Peyer's patch (tissue), 4 donors: ENCODE data around the gene DAPK1. TPM values are rescaled to one million over a fixed set of nuclear protein-coding genes. Genes with fewer than 3 reads are reported as not detected.

ENCODE experiments used
- DNase-seq, 3 donors: peaks; one replicate each; pipeline ENCODE4 v3.0.0-alpha.2; 2017 to 2019
- H3K27ac ChIP-seq, 4 donors: fragments of 200-600 bp; sonication (generic); one replicate each; pipeline ENCODE4 v1.5.1; 2016 to 2019
- H3K27me3 ChIP-seq, 2 donors: fragments of 200-600 bp; sonication (generic); one replicate each; pipeline ENCODE4 v1.5.1; 2019
- H3K36me3 ChIP-seq, 3 donors: fragments of 200-600 bp; sonication (generic); one replicate each; pipeline ENCODE4 v1.5.1; 2016 to 2019
- H3K4me1 ChIP-seq, 4 donors: fragments of 200-600 bp; sonication (generic); one replicate each; pipeline ENCODE4 v1.5.1; 2016 to 2019
- H3K4me3 ChIP-seq, 4 donors: fragments of 200-600 bp; sonication (generic); 1 replicate in 3 of 4; 2 replicates in 1 of 4; pipeline ENCODE4 v1.5.1; 2016 to 2019; ENCODE audit warnings: mild to moderate bottlenecking in 1 of 4
- H3K9me3 ChIP-seq, 4 donors: fragments of 200-600 bp; sonication (generic); one replicate each; pipeline ENCODE4 v1.5.1; 2016 to 2019; ENCODE audit warnings: mild to moderate bottlenecking in 1 of 4
- CTCF ChIP-seq, 6 experiments: fragments of 450-650 bp in 4 of 6; fragments of 200-600 bp in 2 of 6; sonication (generic) in 1 of 6; IDR thresholded peaks; one replicate each; pipeline ENCODE4 v1.5.1; 2017 to 2019; ENCODE audit warnings: antibody characterized with exemption in 6 of 6, mild to moderate bottlenecking in 3 of 6, moderate library complexity in 1 of 6
- POLR2A ChIP-seq, 2 donors: fragments of 450-650 bp; IDR thresholded peaks; one replicate each; pipeline ENCODE4 v1.5.1; 2017; ENCODE audit warnings: antibody characterized with exemption in 2 of 2, mild to moderate bottlenecking in 2 of 2, moderate library complexity in 2 of 2
- total RNA-seq, 4 donors: library from RNA; depleted of rRNA; stranded (reverse); fragments of >200 nt; gene quantifications; one replicate each; pipeline ENCODE4 v1.1.0, GENCODE V29; 2016

The DAPK1 gene
- total RNA-seq, 4 donors from 2014 or later = 45.4 to 96.4 (median 77.2) TPM

- no peak overlapping the region for H3K4me3 ChIP-seq
- H3K9me3 ChIP-seq = no peaks in the 10 kb centered on the region
- no peaks in the 10 kb centered on the region for H3K27me3 ChIP-seq
- no peak overlapping the region for H3K27ac ChIP-seq
- H3K36me3 ChIP-seq = peaks cover 0 to 26% (median 0%) of the 10 kb centered on the region in 3 donors
- DNase-seq = no peak
- no peaks in the 10 kb centered on the region for H3K4me1 ChIP-seq
- TF ChIP-seq CTCF (IDR thresholded peaks at IDR 0.05) (no peak), POLR2A (IDR thresholded peaks at IDR 0.05) (no peak)
Measured at GRCh38 chr9:87638292-87638691, 140.6 kb downstream of the DAPK1 start.

- TF ChIP-seq CTCF (IDR thresholded peaks at IDR 0.05) (no peak), POLR2A (IDR thresholded peaks at IDR 0.05) (no peak)
- Histone ChIP-seq H3K27ac (no peak overlapping the region), H3K4me3 (no peak overlapping the region)
Measured at GRCh38 chr9:87639949-87640348, 142.3 kb downstream of the DAPK1 start.

GRCh38 chr9:87640385-87640795 is 142.7 kb downstream of the DAPK1 start:
- no peaks in the 10 kb centered on the region for H3K27me3 ChIP-seq
- peaks cover 0 to 26% (median 0%) of the 10 kb centered on the region in 3 donors for H3K36me3 ChIP-seq
- TF ChIP-seq CTCF (IDR thresholded peaks at IDR 0.05) = no peak
- no peaks in the 10 kb centered on the region for H3K9me3 ChIP-seq
- H3K27ac ChIP-seq = no peak overlapping the region
- H3K4me1 ChIP-seq = no peaks in the 10 kb centered on the region
- DNase-seq = no peak
- no peak overlapping the region for H3K4me3 ChIP-seq

More at GRCh38 chr9:87639949-87640348, 142.3 kb downstream of the DAPK1 start:
- H3K4me1 ChIP-seq = no peaks in the 10 kb centered on the region
- no peaks in the 10 kb centered on the region for H3K9me3 ChIP-seq
- peaks cover 0 to 26% (median 0%) of the 10 kb centered on the region in 3 donors for H3K36me3 ChIP-seq
- no peaks in the 10 kb centered on the region for H3K27me3 ChIP-seq
- no peak for DNase-seq

GRCh38 chr9:87641067-87641466 is 143.4 kb downstream of the DAPK1 start:
- TF ChIP-seq POLR2A (IDR thresholded peaks at IDR 0.05) = no peak
- no peak for TF ChIP-seq CTCF (IDR thresholded peaks at IDR 0.05)
- Histone ChIP-seq H3K4me1 (no peaks in the 10 kb centered on the region), H3K27ac (no peak overlapping the region), H3K36me3 (peaks cover 0 to 26% (median 0%) of the 10 kb centered on the region in 3 donors), H3K27me3 (no peaks in the 10 kb centered on the region), H3K9me3 (no peaks in the 10 kb centered on the region), H3K4me3 (no peak overlapping the region)
- DNase-seq = no peak

- Histone ChIP-seq H3K27ac (no peak overlapping the region), H3K4me1 (peaks cover 0 to 5% (median 0%) of the 10 kb centered on the region in 4 donors)
- DNase-seq = no peak
Measured at GRCh38 chr9:87642330-87643106, 144.9 kb downstream of the DAPK1 start.

More at GRCh38 chr9:87642330-87643106, 144.9 kb downstream of the DAPK1 start:
- TF ChIP-seq POLR2A (IDR thresholded peaks at IDR 0.05) (no peak), CTCF (IDR thresholded peaks at IDR 0.05) (no peak)
- Histone ChIP-seq H3K27me3 (no peaks in the 10 kb centered on the region), H3K36me3 (peaks cover 0 to 29% (median 0%) of the 10 kb centered on the region in 3 donors), H3K4me3 (no peak overlapping the region), H3K9me3 (no peaks in the 10 kb centered on the region)
